C4-2B (cell line): ENCODE results near the gene CPZ.

Experiments used
- H3K27ac ChIP-seq: fragments of 450-650 bp; 2 replicates; pipeline ENCODE4 v1.5.1; 2017
- ZFX ChIP-seq: fragments of 450-650 bp; IDR thresholded peaks from 2 replicates; pipeline ENCODE4 v1.6.1; 2017
- TF ChIP-seq, protein P1 (sequence below): fragments of 450-650 bp; conservative IDR thresholded peaks from 2 replicates; pipeline ENCODE4 v1.5.1; 2017; ENCODE audit warnings: mild to moderate bottlenecking

Gene CPZ

DNA sequence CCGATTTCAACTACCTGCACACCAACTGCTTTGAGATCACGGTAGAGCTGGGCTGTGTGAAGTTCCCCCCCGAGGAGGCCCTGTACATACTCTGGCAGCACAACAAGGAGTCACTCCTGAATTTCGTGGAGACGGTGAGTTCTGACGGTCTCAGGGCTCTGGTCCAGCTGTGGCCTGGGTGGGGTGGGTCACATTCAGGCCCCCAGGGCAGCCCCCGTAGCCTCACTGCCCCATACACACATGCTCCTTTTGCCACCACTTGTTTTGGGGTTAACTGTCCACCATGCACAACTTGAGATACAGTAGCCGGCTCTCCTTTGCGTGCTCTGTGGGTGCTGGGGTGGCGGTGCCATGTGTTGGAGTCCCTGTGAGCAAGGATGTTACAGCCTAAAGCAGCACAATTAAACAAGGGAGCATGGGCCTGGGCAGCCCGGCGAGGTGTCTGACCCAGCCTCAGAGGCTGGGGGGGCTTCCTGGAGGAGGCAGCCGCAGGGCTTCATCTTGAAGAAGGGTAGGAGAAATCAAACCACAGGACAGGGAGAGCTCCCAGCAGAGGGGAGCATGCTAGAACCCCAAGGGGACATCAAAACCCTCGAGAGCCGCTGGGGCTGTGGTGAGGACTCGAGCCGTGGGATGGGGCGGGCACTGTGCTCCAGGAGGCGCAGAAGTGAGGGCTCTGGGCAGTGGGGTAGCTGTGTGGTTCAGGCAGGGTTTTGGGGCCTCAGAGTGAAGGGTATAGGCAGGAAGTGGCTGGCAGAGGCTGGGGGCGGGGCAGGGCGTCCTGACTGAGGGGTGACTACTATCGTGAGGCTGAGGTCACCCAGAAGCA, 22.0 kb downstream of the CPZ start:
- no peak overlapping the region for H3K27ac ChIP-seq
- TF ChIP-seq, protein P1, sequence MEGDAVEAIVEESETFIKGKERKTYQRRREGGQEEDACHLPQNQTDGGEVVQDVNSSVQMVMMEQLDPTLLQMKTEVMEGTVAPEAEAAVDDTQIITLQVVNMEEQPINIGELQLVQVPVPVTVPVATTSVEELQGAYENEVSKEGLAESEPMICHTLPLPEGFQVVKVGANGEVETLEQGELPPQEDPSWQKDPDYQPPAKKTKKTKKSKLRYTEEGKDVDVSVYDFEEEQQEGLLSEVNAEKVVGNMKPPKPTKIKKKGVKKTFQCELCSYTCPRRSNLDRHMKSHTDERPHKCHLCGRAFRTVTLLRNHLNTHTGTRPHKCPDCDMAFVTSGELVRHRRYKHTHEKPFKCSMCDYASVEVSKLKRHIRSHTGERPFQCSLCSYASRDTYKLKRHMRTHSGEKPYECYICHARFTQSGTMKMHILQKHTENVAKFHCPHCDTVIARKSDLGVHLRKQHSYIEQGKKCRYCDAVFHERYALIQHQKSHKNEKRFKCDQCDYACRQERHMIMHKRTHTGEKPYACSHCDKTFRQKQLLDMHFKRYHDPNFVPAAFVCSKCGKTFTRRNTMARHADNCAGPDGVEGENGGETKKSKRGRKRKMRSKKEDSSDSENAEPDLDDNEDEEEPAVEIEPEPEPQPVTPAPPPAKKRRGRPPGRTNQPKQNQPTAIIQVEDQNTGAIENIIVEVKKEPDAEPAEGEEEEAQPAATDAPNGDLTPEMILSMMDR: no peak
- TF ChIP-seq ZFX: no peak

- H3K27ac ChIP-seq: no peak overlapping the region
- TF ChIP-seq ZFX: no peak
- TF ChIP-seq, protein P1: no peak
Observed at GRCh38 chr4:8615366-8615765, 22.8 kb downstream of the CPZ start.

GRCh38 chr4:8615921-8616787, 23.6 kb downstream of the CPZ start:
- no peak for TF ChIP-seq ZFX
- TF ChIP-seq, protein P1: no peak
- no peak overlapping the region for H3K27ac ChIP-seq

DNA sequence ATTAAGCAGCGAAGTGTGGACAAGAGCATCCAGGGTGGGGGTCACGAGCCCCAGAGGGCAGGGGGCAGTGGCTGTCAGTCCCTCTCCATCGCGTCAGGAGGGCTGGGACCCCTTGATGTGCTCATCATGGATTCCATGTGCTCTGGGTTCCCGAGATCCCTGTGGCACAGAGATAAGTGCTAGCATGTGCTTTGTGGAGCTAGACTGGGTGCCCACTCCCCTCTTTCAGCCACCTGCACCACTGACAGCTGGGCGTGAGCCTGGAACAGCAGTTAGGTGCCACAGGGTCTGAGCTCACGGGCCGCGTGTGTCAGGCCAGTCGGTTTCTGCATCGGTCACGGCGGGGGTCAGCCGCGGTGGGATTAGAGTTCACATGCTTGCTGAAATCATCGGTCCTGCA, 24.3 kb downstream of the CPZ start:
- TF ChIP-seq, protein P1: no peak
- TF ChIP-seq ZFX: no peak
- no peak overlapping the region for H3K27ac ChIP-seq

GRCh38 chr4:8617486-8618040, 25.0 kb downstream of the CPZ start:
- no peak overlapping the region for H3K27ac ChIP-seq
- no peak for TF ChIP-seq ZFX
- TF ChIP-seq, protein P1: no peak

DNA sequence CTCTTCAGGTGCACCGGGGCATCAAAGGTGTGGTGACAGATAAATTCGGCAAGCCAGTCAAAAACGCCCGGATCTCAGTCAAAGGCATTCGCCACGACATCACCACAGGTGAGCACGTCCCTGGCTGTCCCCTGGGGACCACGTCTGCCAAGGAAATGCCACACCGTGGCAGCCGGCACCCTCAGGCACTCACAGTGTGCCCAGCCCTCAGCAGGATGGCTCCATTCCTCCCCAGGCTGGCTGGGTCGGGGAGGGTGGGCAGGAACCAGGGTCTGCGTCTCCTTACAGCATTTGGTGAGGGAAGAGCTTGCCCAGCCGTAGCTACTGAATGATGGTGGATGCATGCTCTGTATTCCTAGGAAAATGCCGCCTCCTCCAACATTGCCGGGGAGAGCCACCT, 25.9 kb downstream of the CPZ start:
- TF ChIP-seq ZFX: no peak
- TF ChIP-seq, protein P1: no peak

More for the DNA sequence above, 25.9 kb downstream of the CPZ start:
- no peak overlapping the region for H3K27ac ChIP-seq
